ENCODE data around the gene ANKLE2. TPM values are rescaled to one million over a fixed set of nuclear protein-coding genes. Genes with fewer than 3 reads are reported as not detected.

ANKLE2 gene
- polyA plus RNA-seq, 1 of the 3 experiments (the other 2 are of a cell fraction): 55.1 TPM

GRCh38 chr12:132728502-132728901, 33.1 kb downstream of the ANKLE2 start:
- H3K4me3 ChIP-seq (ENCODE audit: low read depth in 2 of 2, low read length in 1 of 2): no peak overlapping the region
- no peak for DNase-seq
- H3F3A ChIP-seq (replicated peaks; ENCODE audit: insufficient read depth): peaks cover 19% of the 10 kb centered on the region
- TF ChIP-seq EP300 (IDR thresholded peaks at IDR 0.05; ENCODE audit: borderline replicate concordance in 1 of 2, low read depth in 1 of 2, low read length in 1 of 2) (no peak), FOXJ3 (CRISPR knock-in tag; IDR thresholded peaks at IDR 0.05) (no peak), RXRA (IDR thresholded peaks at IDR 0.05; ENCODE audit: borderline replicate concordance, low read depth) (no peak), POLR2AphosphoS5 (IDR thresholded peaks at IDR 0.05; ENCODE audit: low read depth, low read length) (no peak), FOSL2 (IDR thresholded peaks at IDR 0.05; ENCODE audit: borderline replicate concordance, low read depth) (no peak), REST (IDR thresholded peaks at IDR 0.05; ENCODE audit: low read depth, low read length) (no peak), RCOR1 (IDR thresholded peaks at IDR 0.05; ENCODE audit: low read length) (no peak), PBX3 (IDR thresholded peaks at IDR 0.05) (no peak), USF2 (IDR thresholded peaks at IDR 0.05; ENCODE audit: borderline replicate concordance, low read depth, low read length) (no peak), GATA2 (CRISPR knock-in tag; IDR thresholded peaks at IDR 0.05) (no peak), TCF12 (IDR thresholded peaks at IDR 0.05) (no peak), ELF1 (IDR thresholded peaks at IDR 0.05) (no peak), MXI1 (IDR thresholded peaks at IDR 0.05; ENCODE audit: low read depth, low read length) (no peak), ZBTB33 (IDR thresholded peaks at IDR 0.05; ENCODE audit: borderline replicate concordance, low read depth) (no peak), NFIC (IDR thresholded peaks at IDR 0.05; ENCODE audit: borderline replicate concordance) (no peak), FOXM1 (IDR thresholded peaks at IDR 0.05; ENCODE audit: low read depth) (no peak), TEAD4 (IDR thresholded peaks at IDR 0.05; ENCODE audit: borderline replicate concordance, insufficient read depth) (no peak)
- TF ChIP-seq, protein P1, sequence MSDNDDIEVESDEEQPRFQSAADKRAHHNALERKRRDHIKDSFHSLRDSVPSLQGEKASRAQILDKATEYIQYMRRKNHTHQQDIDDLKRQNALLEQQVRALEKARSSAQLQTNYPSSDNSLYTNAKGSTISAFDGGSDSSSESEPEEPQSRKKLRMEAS (IDR thresholded peaks at IDR 0.05; ENCODE audit: low read depth): no peak
- TF ChIP-seq, protein P2, sequence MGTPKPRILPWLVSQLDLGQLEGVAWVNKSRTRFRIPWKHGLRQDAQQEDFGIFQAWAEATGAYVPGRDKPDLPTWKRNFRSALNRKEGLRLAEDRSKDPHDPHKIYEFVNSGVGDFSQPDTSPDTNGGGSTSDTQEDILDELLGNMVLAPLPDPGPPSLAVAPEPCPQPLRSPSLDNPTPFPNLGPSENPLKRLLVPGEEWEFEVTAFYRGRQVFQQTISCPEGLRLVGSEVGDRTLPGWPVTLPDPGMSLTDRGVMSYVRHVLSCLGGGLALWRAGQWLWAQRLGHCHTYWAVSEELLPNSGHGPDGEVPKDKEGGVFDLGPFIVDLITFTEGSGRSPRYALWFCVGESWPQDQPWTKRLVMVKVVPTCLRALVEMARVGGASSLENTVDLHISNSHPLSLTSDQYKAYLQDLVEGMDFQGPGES (IDR thresholded peaks at IDR 0.05; ENCODE audit: low read depth, low read length): no peak
- no peak overlapping the region for H3K9ac ChIP-seq
- no peak overlapping the region for H3K27ac ChIP-seq (ENCODE audit: low read depth in 2 of 2, low read length in 1 of 2)
- peaks cover 54 to 71% of the 10 kb centered on the region in 2 experiments for H3K36me3 ChIP-seq (replicated peaks in 1 of 2; ENCODE audit: control insufficient read depth in 1 of 2, insufficient read depth in 2 of 2, low read length in 1 of 2)
- peaks cover 15% of the 10 kb centered on the region; the same call in 1 of the 2 replicates for H4K20me1 ChIP-seq (ENCODE audit: insufficient read depth)
- H3K27me3 ChIP-seq (ENCODE audit: insufficient read depth): no peaks in the 10 kb centered on the region
- H2AFZ ChIP-seq (ENCODE audit: low read depth): no peak overlapping the region
- no peaks in the 10 kb centered on the region for H3K4me1 ChIP-seq (ENCODE audit: control insufficient read depth in 1 of 2, insufficient read depth in 2 of 2, low read depth in 1 of 2, low read length in 1 of 2)
- ChIA-PET POLR2A (no interaction called here), CTCF (no interaction called here)
- H3K9me3 ChIP-seq: no peaks in the 10 kb centered on the region
- WGBS (ENCODE audit: low lambda C conversion rate): 100% methylated on average over 5 of the region's 7 CpGs
- H3K79me2 ChIP-seq (ENCODE audit: insufficient read depth): peaks cover 25% of the 10 kb centered on the region; the same call in 1 of the 2 replicates
- no peaks in the 10 kb centered on the region for H3K9me2 ChIP-seq
- no peak overlapping the region for H3K4me2 ChIP-seq

Data from SK-N-SH (cell line).